ENCODE data around the gene TOX3. TPM values are rescaled to one million over a fixed set of nuclear protein-coding genes. Genes with fewer than 3 reads are reported as not detected.

Gene TOX3
- polyA plus RNA-seq (2014; cell fraction: cytosol; rRNA removed): 15.7 and 16.5 TPM in 2 replicates
- polyA plus RNA-seq (2014; cell fraction: nucleus; rRNA removed): 7.1 and 10.9 TPM in 2 replicates

- DNase-seq (ENCODE audit: low spot score): peak; percentile 66
Observed at GRCh38 chr16:52547004-52547833, at the start of gene TOX3. TSS of gene TOX3 (minus strand) at chr16:52547143. CDS start at chr16:52546723, 420 bp downstream.

GRCh38 chr16:52592778-52593177, 45.8 kb upstream of the TOX3 start:
- peak; percentile 81 for DNase-seq (ENCODE audit: low spot score)

DNA sequence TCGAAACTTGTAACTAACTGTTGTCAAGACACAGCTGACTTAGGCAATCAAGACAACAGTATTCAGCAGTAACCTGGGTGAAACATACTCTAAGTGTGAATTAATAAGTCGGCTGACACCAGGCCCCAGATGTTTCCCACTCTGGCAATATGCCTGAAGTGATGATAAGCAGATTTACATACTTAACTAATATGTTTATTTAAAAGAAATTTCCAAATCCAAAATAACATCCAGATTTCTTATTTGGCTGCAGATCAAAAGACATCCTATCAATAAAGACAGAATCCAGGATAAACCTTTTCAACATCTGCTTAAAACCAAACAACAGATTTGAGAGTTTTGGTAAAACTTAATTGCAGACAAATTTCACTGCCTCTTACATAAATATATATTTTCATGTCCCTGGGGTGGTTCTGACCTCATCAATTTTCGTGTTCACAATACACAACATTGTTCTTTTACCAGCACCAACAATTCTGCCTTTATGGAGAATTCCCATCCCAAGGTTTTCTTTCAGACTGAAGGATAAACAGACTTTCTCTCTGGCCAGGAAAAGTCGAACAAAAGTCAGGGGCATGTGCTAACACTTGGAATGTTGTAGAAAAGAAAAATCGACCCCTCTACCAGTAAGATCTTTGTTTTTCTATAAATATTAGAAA, 45.1 kb upstream of the TOX3 start:
- DNase-seq (ENCODE audit: low spot score): no peak

GRCh38 chr16:52591471-52591870, 44.5 kb upstream of the TOX3 start:
- DNase-seq (ENCODE audit: low spot score): no peak

- DNase-seq (ENCODE audit: low spot score): no peak
Observed at GRCh38 chr16:52586159-52586558, 39.2 kb upstream of the TOX3 start.

GRCh38 chr16:52584354-52585320, 37.7 kb upstream of the TOX3 start:
- peak; percentile 35 for DNase-seq (ENCODE audit: low spot score)

GRCh38 chr16:52581530-52581929, 34.6 kb upstream of the TOX3 start:
- DNase-seq (ENCODE audit: low spot score): no peak

GRCh38 chr16:52580488-52580887, 33.5 kb upstream of the TOX3 start:
- DNase-seq (ENCODE audit: low spot score): no peak

DNA sequence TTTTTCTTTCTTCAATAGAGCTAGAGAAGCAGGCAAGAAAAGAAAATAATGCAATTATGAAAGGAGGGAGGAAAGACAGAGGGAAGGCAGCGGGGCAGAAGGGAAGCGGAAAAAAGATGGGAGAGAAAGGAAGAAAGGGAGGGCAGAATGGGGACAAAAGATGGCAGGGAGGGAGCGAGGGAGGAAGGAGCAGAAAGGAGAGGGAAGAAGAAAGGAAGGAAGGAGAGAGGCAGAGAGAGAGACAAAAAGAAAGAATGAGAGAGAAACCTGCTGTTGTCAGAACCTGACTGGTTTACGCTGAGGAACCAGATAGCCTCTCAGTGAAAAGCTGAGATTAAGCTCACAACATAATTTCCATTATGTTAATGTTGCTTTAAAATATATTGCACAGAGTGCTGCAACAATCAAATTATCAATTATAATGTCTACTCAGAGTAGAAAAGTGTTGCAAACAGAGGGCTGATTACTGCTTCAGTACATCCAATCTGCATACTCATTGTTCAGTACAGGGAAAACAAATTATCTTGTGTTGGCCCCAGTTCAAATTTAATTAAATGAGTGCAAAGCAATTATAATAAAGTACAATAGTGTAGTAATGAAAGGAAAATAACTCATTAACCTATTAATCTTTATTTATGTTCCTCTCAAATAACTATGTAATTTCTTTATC, 32.0 kb upstream of the TOX3 start:
- no peak for DNase-seq (ENCODE audit: low spot score)

DNA sequence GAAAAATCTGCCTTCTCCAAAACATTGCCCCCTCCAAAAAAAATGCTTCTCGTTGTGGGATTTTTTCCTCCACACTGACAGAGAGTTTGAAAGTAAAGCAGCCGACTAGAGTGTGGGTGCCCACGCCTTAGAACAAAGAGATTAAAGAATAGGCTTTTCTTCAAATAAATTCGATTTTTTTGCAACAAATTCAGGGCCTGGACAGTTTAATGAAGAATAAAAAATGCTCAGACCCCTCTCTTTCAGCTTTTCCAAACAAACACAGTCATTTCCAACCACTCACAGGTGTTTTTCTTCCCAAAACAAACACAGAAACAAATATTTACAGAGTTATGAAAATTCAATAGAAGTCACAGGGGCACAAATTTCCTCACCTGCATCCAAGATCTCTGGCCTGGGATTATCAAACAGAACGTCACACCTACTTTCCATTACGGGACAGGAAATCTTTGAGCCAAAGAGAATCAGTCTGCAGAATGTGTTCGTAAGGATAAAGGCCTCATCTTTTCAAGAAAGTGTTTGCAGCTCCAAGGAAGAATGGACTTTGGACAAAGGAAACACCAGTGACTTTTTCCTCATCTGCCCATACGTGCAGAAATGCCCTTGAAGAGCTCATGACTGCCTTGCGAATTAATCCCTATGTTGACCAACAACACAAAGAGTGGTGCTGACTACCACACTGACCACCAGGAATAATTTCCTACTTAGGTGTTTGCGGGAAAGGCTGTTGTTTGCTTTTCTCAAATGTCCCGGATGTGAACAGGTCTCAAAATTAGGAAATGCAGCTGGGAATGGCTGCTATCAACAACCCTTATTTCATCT, 31.3 kb upstream of the TOX3 start:
- DNase-seq (ENCODE audit: low spot score): no peak

GRCh38 chr16:52577130-52577706, 30.3 kb upstream of the TOX3 start:
- no peak for DNase-seq (ENCODE audit: low spot score)

DNA sequence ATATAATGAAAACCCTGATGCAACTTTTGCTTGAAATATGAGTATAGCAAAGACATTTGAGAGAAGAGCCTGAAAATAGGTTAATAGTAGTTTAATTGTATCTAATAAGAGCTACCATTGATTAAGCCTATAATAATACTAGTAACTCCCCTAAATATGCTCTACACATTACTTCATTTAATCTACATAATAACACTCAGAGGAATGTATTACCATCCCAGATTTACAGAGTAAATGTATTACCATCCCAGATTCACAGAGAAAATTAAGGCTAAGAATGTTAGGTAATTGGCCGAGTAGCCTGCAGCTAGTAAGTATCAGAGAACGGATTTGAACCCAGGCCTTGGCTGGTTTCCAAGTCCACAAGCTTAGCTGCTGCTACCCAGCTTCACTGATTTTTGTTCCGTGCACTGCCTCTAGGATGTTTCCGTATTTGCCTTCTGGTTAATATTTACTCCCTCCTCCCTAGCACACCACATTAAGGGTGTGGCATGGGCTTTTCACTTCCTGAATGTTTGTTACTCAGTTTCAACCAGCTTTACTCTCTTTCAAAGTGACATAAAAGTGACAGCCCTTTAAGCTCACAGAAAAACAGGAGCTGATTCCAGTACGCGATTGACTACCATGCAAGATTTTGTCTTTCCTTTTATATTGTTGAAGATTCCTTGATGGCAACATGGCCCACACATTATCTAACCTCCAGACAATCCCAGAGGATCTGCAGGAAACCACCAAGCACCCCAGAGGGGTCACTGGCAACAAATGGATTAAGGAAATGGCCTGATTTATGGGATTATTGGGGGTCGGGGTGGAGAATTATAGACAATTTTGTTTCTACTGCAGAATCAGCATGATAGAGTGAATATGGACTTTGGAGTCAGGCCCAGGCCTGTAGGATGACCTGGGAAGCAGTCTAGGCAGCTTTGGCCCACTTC, 26.7 kb upstream of the TOX3 start:
- no peak for DNase-seq (ENCODE audit: low spot score)

- DNase-seq (ENCODE audit: low spot score): no peak
Observed at GRCh38 chr16:52572656-52573055, 25.7 kb upstream of the TOX3 start.

DNA sequence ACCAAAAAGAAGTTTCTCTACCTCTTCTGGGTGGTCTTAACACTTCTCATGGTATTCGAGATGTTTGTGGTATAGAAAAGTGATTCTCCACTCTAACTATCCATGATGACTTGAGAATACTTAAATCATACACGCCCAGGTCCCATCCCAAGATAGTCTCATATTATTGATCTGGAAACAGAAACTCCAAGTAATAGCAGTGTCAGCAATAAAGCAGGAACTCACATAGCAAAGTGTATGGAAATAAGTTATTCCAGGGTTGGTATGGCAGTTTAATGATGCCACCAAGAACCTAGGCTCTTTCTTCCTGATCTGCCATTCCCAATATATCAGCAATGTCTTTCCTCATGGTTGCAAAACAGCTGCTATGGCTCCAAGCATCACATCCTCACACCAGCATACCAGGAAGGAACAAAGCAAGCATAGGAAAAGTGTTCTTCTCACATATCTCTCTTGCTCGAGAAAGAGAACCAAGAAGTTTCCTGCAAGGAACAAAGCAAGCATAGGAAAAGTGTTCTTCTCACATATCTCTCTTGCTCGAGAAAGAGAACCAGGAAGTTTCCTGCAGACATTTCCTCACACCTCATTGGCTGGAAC, 23.6 kb upstream of the TOX3 start:
- DNase-seq (ENCODE audit: low spot score): no peak

- DNase-seq (ENCODE audit: low spot score): no peak
Observed at GRCh38 chr16:52569701-52570100, 22.8 kb upstream of the TOX3 start.

DNA sequence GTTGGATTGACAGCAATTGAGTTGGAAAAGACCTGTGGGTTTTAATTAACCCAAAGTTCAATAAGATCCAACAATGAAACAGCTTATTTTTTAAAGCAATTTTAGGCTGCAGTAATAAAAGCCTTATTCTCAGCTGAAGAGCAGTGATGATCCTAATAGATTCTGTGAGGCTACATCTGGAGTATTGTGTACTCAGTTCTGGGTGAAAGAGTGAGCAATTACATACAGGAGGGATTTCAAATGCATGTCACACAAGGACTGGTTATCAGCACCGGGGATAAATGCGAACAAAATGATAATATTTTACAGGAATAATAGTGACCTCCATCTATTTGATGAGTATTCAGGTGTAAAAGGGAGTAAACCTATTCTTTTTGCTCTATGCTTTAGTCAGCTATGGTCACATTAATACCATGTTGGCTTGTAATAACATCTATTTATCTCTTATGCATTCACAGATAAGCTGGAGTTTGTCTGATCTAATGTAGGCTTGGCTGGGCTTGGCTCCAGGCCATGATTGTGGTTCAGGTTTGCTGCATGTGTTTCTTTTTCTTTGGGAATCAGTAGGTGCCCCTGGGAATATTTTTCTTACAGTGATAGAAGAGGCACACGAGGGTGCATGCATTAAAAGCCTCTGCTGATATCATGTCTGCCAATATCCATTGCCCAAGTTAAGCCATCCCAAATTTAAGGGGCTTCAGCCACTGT, 22.2 kb upstream of the TOX3 start:
- DNase-seq (ENCODE audit: low spot score): no peak

- DNase-seq (ENCODE audit: low spot score): no peak
Observed at GRCh38 chr16:52568495-52568894, 21.6 kb upstream of the TOX3 start.

DNA sequence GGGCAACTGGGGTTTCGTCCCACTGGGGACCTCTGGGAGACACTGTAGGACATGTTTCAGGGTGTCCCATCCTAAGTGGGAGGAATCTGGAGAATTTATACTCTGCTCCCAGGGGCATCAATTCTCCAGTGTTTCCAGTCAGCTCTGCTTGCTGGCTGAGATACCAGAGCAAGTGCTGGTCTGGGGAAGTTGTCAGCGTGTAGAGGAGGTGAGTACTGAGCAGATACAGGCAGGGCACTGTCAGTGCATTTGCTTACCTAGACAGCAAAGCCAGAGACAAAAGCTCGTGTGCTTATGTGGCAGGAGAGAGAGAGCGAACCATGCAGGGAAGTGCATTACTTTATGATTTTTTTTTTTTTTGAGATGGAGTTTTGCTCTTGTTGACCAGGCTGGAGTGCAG, 20.2 kb upstream of the TOX3 start:
- DNase-seq (ENCODE audit: low spot score): no peak

Measured in SK-N-DZ (cell line).